Measurements from ENCODE around the gene TMEM184B.

DNA sequence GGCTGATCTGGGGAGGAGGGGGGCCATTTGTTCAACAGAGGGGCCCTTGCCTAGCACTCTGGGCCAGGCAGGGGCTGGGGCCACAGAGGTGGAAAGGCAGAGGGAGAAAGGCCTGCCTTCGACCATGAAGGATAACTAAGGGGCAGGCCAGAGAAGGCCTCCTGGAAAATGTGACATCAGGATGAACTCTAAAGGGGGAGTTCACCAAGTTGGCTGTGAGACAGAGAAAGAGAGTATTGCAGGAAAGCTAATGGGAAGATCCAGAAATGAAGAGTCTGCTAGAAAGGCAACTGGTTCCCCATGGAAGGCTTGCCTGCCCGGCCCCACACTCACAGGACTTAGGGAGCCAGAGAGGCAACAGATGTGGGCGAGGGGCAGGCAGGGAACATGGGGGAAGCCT is 28.1 kb upstream of the TMEM184B start:
- no peak for TF ChIP-seq ZFP30 (CRISPR knock-in tag; IDR thresholded peaks at IDR 0.05)
- no peak for TF ChIP-seq ARNTL (CRISPR knock-in tag; IDR thresholded peaks at IDR 0.05; ENCODE audit: borderline replicate concordance, low read depth)
- no peak for TF ChIP-seq SNAI2 (CRISPR knock-in tag; IDR thresholded peaks at IDR 0.05)
- TF ChIP-seq, protein P1, sequence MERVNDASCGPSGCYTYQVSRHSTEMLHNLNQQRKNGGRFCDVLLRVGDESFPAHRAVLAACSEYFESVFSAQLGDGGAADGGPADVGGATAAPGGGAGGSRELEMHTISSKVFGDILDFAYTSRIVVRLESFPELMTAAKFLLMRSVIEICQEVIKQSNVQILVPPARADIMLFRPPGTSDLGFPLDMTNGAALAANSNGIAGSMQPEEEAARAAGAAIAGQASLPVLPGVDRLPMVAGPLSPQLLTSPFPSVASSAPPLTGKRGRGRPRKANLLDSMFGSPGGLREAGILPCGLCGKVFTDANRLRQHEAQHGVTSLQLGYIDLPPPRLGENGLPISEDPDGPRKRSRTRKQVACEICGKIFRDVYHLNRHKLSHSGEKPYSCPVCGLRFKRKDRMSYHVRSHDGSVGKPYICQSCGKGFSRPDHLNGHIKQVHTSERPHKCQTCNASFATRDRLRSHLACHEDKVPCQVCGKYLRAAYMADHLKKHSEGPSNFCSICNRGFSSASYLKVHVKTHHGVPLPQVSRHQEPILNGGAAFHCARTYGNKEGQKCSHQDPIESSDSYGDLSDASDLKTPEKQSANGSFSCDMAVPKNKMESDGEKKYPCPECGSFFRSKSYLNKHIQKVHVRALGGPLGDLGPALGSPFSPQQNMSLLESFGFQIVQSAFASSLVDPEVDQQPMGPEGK (CRISPR knock-in tag; IDR thresholded peaks at IDR 0.05; ENCODE audit: borderline replicate concordance), result no peak
- TF ChIP-seq PPARA (CRISPR knock-in tag; IDR thresholded peaks at IDR 0.05; ENCODE audit: borderline replicate concordance), result no peak
- TF ChIP-seq ZC3H10 (CRISPR knock-in tag; IDR thresholded peaks at IDR 0.05), result no peak
- TF ChIP-seq ZNF70 (CRISPR knock-in tag; IDR thresholded peaks at IDR 0.05), result no peak
- no peak for TF ChIP-seq ISL1 (CRISPR knock-in tag; IDR thresholded peaks at IDR 0.05)
